GM18511 (cell line): Measurements from ENCODE around the gene APOF.
"Not testable (repeated sequence)": the region's sequence is repeated elsewhere in the genome, so short reads cannot be mapped to it uniquely, and the experiment has no call there.

Experiments
- ATAC-seq: cut with Tn5 transposase; IDR thresholded peaks from one replicate; pipeline ENCODE4 v1.9.1; 2021; ENCODE audit warnings: mild to moderate bottlenecking, moderate library complexity; ENCODE audit not compliant: unreplicated experiment

APOF gene, protein sequence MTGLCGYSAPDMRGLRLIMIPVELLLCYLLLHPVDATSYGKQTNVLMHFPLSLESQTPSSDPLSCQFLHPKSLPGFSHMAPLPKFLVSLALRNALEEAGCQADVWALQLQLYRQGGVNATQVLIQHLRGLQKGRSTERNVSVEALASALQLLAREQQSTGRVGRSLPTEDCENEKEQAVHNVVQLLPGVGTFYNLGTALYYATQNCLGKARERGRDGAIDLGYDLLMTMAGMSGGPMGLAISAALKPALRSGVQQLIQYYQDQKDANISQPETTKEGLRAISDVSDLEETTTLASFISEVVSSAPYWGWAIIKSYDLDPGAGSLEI

DNA sequence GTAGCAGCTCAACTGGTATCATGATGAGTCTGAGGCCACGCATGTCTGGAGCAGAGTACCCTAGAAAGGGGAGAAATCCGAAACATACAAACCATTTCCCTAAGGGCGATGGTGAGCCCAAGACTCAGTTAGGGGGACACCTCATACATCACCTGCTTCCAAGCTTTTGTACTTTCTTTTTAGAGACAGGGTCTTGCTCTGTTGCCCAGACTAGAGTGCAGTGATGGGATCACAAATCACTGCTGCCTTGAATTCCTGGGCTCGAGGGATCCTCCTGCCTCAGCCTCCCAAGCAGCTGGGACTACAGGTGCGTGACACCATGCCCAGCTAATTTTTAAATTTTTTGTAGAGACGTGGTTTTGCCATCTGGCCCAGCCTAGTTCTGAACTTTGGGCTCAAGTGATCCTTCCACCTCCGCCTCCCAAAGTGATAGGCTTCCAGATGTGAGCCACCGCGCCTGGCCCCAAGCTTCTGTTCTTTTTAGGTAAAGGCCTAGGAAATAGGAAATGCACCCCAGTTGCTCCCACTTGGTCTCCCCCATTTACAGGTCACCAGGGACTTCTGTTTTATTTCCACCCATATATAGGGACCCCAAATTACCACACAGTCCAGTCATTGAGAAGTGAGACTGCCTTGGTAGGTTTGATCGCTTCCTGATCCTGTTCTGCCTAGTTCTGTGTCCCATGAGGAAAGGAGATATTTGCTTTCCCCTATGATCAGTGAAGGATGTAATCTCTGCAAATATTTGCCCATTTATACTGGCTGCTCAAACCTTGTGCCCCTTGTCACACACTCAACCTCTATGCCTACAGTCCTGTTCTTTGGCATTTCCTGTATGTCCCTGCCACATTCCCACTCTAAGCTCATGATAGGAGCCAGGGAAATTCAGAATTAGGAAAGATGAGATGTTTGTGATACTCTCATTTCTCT lies at the start of gene APOF:
APOF (minus strand) TSS at position 728 of the 930 bp plus-strand sequence; CDS start at position 616, 112 bp downstream.
- no peak for ATAC-seq

DNA sequence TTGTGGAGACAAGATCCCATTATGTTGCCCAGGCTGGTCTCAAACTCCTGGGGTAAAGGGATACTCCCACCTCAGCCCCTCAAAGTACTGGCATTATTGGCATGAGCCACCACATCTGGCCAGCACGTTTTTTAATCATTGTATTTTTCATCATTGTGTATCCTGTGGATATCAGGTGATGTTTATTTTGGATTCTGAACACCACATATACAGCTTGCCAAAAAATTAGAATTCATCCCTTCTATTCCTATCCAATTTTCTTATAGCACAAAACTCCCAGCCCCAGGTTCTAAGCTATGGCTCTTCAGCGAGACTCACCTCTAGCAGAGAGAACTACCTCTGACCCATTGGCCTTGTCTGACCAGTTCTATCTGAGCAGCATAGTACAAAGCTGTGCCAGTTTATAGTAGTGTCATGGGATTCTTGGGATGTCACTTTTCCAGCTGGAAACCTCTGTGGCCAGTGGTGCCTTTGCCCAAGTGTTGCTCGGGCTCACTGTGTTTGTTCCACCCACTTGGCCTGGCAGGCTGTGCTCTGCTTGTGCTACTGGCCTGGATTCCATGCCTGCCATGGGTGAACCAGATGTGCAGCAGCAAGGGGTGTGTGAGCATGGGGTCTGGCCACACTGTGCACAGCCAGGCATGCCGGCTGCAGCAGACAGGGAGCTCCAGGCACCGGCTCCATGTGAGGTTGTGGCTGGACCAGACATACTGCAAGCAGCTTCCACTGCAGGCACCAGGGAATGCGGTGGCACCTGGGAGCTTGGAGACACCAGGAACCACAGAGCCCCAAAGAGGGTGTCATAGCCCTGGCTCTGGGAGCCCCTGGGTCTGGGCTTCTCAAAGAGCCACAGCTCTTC lies 49.4 kb upstream of the APOF start:
- ATAC-seq = no peak

DNA sequence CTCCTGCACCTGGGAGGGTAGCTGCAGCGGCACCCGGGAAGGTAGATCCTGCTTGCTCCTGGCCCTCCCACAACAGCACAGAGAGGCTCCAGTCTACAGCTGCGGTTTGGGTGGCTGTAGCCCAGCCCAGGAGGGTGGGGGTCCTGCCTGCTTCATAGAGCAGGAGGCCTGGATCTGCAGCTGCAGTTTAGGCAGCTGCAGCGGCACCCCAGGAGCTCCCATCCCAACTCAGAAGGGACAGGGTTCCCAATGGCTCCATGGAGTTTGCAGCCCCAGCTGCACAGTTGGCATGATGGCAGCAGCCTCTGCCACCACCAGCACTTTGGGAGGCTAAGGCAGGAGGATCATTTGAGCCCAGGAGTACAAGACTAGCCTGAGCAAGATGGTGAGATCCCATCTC lies 48.1 kb upstream of the APOF start:
- ATAC-seq = no peak

DNA sequence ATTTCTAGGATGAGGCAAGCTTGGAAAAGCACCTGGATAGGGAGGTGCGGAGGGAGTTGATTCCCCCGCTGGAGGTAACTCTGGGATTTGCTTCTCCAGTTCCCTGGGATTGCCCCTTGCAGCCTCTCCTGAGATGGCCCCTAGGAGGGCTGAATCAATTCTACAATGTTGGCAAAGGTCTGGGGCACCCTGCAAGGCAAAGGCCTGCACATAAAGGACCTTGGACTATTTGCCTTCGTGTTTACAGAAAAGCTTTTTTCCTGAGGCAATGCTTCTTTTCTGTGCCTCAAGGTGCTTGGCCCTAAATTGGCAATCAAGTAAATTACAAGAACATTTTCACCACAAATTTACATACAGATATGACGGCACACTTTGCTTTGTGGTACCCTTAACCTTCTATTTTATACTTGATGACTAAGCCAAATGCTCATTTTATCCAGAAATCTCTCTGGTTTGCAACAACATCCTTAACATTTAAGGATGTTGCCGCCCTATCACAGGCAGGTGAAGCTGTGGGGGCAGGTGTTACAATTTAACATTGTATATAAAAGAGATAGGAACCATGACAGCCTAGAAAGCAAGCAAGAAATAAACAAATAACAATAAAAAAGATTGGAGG lies 46.3 kb upstream of the APOF start:
- no peak for ATAC-seq

DNA sequence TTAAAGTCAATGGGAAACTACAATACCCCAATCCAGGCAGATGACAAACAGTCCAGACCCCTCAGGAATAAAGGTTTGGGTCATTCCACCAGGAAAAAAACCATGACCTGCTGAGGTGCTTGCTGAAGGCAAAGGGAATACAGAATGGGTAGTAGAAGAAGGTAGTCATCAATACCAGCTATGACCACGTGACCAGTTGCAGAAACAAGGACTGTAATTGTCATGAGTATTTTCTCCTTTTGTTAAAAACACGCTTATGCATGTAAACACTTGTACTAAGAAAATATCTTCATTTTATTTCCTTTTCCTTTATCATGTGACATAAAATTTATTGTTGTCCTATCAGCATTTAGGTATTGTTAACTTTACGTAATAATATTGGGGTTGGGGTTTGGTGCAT lies 41.6 kb upstream of the APOF start:
- not testable (repeated sequence) for ATAC-seq

DNA sequence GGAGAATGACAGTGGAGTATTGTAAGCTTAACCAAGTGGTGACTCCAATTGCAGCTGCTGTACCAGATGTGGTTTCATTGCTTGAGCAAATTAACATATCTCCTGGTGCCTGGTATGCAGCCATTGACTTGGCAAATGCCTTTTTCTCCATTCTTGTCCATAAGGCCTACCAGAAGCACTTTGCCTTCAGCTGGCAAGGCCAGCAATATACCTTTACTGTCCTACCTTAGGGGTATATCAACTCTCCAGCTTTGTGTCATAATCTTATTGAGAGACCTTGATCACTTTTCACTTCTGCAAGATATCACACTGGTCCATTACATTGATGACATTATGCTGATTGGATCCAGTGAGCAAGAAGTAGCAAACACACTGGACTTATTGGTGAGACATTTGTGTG lies 39.0 kb upstream of the APOF start:
- ATAC-seq = not testable (repeated sequence)

DNA sequence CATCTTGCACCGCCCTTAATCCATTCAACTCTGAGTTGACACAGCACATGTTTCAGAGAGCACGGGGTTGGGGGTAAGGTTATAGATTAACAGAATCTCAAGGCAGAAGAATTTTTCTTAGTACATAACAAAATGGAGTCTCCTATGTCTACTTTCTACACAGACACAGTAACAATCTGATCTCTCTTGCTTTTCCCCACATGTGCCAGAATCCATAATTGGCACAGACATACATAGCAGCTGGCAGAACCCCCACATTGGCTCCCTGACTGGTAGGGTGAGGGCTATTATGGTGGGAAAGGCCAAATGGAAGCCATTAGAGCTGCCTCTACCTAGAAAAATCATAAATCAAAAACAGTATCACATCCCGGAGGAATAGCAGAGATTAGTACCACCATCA lies 38.5 kb upstream of the APOF start:
- ATAC-seq = not testable (repeated sequence)

DNA sequence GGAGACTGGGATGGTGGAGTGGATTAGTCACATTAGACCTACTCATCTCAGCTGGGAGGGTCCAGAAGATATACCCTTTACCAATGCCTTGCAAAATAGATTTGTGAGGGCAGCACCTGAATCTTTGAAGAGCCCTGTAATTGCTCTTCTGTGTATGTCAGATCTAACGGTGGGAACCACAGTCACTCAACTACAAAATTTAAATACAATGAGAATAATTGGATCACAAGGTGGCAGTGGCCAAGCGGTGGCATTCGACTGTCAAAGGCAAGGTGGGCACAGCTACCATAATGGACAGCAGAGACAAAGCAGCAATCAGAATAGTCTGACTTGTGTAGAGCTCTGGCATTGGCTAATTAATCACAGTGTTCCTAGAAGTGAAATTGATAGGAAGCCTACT lies 36.8 kb upstream of the APOF start:
- ATAC-seq = not testable (repeated sequence)

DNA sequence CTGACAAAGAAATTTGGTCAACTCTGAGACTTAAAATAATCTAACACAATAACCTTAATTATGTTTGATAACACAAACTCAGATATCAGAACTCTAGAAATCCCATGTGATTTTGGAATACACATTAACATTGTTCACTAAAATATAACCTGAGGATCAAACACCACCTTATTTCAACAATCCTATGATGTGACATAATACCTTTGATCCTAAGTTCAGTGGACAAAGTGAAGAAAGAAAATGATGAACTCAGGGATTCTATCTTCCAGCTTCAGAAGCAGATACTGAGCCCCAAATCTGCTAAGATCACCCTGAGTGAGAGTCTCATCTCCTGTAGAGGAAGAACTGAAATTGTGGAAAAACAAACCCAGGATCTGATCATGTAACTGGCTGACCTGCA lies 35.7 kb upstream of the APOF start:
- ATAC-seq = no peak

DNA sequence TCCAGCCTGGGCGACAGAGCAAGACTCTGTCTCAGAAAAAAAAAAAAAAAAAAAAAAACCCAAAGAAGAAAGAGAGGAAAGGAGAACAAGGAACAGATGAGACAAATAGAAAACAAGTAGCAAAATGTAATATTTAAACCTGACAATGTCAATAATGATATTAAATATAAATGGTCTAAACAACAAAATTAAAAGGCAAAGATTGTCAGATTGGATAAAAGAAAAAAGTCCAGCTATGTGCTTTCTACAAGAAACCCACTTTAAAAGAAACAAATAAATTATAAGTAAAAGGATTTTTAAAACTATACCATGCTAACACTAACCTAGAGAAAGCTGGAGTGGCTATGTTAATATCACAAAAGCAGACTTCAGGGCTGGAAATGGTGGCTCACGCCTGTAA lies 29.7 kb upstream of the APOF start:
- no peak for ATAC-seq

DNA sequence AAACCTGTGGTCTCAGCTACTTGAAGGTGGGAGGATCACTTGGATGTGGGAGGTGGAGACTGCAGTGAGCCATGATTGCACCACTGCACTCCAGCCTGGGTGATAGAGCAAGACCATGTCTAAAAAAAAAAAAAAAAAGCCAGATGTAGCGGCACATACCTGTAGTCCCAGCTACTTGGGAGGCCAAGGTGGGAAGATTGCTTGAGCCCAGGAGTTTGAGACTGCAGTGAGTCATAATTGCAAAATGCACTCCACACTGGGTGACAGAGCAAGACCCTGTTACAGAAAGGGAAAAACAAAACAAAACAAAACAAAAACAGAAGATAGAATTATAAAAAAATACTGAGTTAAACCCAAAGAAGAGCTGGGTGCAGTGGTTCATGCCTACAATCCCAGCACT lies 29.1 kb upstream of the APOF start:
- ATAC-seq = no peak

DNA sequence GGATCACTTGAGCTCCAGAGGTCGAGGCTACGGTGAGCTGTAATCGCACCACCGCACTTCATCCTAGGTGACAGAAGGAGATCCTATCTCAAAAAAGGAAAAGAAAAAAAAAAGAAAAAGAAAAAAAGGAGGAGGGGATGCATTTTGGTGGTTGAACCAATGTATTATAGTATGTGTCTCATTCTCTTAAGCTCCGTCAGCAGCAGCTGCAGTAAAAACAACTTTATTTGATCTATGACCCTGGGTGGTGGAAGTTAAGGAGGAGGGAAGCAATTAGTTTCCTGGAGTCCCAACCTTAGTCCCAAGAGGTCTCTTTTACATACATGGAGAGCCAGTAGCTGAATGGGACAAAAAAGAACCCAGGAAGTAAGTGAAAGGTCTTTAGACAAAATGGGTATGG lies 26.8 kb upstream of the APOF start:
- ATAC-seq = no peak

DNA sequence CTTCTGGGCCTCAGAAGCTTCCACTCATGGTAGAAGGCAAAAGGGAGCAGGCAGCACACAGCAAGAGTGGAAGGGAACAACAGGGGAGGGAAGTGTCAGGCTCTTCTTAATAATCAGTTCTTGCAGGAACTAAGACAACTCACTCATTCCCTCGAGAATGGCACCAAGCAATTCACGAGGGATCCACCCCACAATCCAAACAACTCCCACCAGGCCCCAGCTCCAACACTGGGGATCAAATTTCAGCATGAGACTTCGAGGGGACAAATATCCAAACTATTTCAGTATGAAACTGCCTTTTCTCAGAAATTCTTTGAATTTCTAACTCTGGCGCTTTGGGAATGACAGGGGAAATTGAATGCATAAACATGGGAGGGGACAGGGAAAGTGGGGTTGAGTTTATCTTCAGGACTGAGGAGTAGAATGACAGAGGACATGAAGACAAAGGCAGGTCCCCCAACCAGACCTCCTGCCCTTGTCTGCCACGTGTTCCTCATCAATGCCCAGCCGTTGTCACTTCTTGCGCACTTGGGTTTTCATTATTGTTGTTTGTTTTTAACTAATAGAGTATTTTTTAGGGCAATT lies 24.6 kb upstream of the APOF start:
- ATAC-seq = no peak

DNA sequence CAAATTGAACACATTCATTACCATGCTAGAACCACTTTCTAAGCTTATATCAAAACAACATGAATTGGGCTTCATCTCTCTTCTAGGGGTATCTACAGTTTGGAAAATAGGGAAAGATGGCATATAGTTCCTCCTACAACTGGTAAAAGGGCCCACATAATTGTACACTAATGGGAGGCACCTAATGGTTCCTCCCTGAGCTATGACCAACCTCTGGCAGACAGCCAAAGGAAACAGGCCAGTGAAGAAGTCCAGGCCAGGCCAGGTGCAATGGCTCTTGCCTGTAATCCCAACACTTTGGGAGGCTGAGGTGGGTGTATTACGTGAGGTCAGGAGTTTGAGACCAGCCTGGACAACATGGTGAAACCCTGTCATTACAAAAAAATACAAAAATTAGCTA lies 23.2 kb upstream of the APOF start:
- no peak for ATAC-seq

DNA sequence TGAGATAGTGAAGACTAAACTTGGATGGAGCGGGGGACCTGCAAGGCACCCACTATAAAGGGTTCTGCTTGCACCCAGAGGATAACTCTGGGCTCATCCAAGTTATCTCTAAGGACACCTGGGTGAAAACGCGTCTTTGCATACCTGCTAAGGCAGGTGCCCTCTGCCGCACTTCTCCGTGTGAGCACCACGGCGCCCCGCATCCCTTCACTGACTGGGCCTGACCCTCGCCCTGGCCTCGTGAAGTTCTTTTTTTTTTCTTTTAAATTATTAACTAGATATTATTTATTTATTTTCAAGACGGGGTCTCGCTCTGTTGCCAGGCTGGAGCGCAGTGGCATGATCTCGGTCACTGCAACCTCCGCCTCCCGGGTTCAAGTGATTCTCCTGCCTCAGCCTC lies 20.0 kb upstream of the APOF start:
- no peak for ATAC-seq

DNA sequence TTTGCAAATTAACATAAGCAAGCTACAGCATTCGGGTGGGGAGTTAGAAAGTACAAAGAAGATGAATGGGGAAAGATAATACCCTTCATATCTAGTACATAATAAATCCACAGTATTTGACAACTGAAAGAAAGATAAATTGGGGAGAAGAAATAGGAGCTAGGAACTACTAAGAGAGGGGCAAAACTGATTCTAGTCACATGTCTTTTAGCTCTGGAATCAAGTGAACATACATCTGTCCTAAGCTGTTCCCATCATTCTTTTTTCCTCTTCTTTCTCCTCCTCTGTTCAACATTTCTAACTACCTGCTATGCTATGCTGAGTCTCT lies 15.3 kb upstream of the APOF start:
- no peak for ATAC-seq

DNA sequence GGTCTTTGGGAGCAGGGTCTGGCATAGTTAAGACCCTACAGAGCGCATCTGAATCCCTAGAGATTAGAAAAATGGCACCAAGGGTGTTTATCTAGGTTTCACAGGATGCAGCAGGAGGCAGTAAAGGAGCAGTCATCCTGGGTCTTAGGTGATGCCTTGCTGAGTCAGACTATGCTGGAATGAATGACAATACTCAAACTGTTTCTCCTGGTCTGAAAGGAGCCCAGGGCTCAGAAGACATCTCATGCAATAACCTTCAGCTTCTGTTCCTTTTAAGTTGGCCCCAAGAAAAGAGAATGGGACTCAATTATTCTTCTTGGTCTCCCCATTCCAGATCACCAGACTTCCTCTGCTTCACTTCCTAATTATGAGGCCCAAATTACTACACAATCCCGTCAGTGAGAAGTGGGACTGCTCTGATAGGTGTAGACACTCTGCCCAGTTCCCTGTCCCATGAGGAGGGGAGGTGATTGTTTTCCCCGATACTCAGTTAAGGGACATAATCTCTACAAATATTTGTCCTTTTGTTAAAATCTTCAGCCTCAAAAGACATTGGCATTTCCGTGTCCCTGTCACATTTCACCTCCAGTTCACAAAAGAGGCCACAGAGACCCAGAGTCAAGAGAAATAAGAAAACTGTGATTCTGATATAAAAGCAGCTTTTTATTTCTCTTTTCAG lies 14.8 kb upstream of the APOF start:
- ATAC-seq = no peak

DNA sequence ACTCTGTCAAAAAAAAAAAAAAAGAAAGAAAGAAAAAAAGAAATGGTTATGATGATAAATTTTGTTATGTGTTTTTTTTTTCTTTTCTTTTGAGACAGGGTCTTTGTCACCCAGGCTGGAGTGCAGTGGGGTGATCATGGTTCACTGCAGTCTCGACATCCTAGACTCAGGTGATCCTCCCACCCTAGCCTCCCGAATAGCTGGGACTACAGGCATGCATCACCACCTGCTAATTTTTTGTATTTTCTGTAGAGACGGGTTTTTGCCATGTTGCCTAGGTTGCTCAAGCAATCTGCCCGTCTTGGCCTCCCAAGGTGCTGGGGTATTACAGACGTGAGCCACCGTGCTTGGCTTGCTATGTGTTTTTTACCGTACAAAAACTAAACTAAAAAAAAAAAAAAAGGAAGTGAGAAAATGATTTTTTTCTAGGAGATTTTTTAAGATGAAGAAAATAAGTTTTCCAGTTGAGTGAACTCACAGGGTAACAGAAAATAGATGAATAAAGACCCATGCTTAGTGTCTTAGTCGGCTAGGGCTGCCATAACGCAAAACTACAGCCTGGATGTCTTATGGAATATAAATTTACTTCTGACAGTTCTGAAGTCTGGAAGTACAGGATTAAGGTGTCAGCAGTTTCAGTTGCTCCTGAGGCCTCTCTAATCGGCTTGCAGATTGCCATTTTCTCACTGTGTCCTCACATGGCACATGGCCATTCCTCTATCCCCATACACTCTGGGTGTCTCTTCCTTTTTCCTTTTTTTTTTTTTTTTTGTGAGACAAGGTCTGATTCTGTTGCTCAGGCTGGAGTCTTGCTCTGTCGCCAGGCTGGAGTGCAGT lies 13.2 kb upstream of the APOF start:
- peak; percentile 86 for ATAC-seq
